HG02884 (cell line): ENCODE measurements around the gene SERPINE2.
A peak's percentile ranks its signal among the peaks of the same experiment; 100 is the strongest.

Source experiments
- ATAC-seq: cut with Tn5 transposase; IDR thresholded peaks from one replicate; pipeline ENCODE4 v1.9.1; 2021; ENCODE audit warnings: mild to moderate bottlenecking, moderate library complexity; ENCODE audit not compliant: unreplicated experiment

Gene SERPINE2

GRCh38 chr2:224055101-224055500 lies 16.0 kb upstream of the SERPINE2 start:
- no peak for ATAC-seq

- ATAC-seq = no peak
These were observed 7.7 kb upstream of the SERPINE2 start for GRCh38 chr2:224046752-224047151.

- ATAC-seq = no peak
These were observed 3.2 kb upstream of the SERPINE2 start for GRCh38 chr2:224042191-224042696.

DNA sequence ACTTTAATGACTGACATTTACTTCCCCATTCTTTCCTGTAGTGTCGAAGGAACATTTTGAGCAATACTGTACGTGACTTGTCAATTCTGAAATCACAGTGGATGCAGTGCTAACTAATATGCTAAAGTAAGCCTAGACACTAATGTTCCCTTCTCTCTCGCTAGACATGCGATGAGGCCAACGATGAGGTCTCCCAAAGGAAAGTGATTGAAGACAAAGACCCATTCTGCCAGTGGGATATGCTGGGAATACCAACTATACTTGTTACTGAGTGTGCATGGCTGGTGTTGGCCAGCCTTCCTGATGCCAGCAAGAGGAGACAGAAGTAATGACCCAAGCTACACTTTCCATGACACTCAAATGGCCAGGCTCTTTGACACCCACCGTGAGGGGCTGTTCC lies 2.5 kb upstream of the SERPINE2 start:
- no peak for ATAC-seq

DNA sequence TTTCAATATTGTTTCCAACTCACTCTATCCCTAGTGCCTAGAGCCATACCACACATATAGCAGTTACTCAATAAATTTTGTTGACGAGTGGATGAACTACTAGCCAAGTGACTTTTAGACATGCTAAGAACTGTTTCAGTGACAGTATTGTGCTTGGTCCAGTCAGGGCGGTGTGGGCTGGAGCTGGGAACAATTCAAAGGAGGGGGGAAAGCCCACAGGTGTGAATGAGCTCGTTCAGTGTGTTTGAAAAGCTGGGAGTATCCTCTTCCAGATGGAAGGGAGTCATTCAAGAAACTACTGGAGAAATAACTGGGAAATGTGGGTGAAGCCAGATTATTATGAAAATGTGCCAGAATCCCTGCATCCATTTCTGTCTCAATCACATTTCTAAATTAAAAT lies 1.7 kb upstream of the SERPINE2 start:
- no peak for ATAC-seq

GRCh38 chr2:224039770-224040440 lies 819 bp upstream of the SERPINE2 start:
- ATAC-seq = no peak

DNA sequence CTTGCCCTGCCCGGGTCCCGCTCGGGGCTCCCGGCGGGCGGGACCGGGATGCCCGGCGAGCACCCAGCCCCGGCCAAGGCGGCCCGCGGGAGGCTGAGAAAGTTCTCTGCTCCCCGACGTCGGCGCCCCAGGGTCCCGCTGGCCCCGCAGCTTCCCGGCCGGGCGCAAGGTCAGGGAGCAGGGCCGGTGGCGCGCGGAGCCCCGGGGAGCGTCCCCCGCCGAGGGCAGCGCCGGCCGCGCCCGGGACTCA lies 331 bp downstream of the SERPINE2 start:
- peak; percentile 32 for ATAC-seq

DNA sequence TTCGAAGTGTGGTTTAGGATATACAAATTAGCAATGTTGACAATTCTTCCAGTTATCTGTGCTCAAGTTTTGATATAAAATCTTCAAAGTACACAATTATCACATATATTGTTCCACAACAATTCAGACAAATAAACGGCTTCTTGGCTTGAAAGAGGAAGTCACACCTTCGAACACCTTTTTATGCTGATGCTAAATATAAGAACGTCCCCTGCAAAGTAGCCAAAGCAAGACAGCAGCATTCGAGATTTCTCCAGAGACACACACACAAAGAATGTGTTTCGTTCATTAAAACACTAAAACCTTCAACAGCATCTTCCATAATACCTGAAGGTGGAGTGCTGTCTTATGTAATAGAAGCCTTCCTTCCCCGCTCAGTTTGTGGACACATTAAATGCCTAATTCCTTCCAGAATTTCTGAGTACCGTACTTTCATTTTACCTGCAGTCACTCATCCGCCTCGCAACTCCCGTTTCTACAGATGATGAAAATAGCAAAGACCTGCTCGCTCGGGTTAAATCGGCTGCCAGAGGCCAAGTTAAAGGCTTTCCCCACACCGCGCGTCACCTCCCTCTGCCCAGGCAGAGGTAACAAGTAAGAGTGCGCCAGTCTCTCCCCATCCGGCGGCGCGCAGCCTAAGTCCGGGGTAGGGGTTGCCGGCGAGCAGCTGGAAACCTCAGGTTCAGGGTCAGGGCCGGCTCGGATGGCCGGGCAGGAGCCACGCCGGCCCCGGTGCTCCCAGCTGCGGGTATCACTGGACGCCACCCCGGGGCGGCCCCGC lies 847 bp downstream of the SERPINE2 start:
- ATAC-seq = peak; percentile 38

DNA sequence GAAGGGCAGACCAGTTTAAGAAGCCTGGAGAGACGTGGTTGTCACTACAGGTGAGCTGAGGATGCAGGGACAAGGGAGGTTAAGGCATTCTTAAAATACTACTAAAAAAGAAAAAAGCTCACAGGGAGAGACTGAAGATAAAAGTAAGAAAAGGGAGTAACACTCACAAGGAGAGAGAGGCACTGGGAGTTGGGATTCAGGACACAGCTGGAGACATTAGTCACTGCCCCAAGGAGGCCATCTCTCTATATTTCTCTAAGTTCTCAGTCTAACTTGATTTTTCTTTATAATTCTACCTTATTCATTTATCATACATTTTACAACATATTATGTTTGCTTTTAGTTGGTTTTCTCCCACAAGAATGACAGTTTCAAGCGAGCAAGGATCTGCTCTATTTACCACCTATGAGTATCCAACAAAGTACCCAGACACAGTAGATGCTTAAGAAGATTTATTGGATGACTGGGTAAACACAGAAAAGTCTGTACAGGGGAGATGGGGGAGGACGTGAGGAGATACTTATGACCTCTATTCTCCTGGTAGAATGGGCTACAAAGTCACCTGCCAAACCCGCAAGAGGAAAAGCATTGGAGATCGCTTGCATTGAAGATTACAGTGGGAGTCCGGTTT lies 2.2 kb downstream of the SERPINE2 start:
- ATAC-seq = no peak

DNA sequence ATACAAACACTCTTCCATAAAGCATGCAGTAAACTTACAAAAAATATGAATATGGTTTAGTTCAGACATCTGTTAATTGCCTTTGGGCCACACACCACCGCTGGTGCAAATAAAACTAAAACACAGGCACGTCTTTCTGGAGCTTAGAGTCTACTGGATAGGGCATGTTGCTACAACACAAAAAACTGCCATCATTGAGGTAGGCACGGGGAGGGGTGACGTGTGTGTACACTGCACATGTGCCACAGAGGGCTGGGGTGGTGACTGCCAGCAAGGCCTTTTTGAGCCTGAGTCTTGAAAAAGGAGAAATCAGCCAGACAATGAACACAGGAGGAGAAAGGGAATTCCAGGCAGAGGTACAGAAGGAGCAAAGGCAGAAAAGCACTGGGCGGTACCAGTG lies 5.1 kb downstream of the SERPINE2 start:
- ATAC-seq = no peak

GRCh38 chr2:224033601-224034000 lies 5.5 kb downstream of the SERPINE2 start:
- ATAC-seq = no peak

DNA sequence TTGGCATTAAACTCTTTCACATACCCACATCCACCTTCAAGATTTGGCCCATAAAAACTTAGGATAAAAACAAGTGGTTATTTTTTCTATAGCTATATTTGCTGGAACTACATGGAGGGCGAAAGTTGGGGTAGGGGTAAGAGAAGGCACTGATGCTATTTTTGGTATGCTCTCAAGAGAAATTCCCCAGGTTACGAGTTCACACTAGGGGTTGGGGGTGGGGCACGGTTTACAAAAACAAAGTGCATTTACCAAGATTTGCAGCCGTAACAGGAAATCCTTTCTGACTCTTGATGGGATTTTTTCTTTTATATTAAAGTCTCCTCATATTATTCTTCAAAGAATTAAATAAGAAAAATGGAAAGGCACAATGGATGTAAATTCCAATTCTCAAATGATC lies 6.8 kb downstream of the SERPINE2 start:
- ATAC-seq = no peak

GRCh38 chr2:224031358-224031970 lies 7.6 kb downstream of the SERPINE2 start:
- ATAC-seq = no peak

- no peak for ATAC-seq
These were observed 8.3 kb downstream of the SERPINE2 start for GRCh38 chr2:224030786-224031185.

DNA sequence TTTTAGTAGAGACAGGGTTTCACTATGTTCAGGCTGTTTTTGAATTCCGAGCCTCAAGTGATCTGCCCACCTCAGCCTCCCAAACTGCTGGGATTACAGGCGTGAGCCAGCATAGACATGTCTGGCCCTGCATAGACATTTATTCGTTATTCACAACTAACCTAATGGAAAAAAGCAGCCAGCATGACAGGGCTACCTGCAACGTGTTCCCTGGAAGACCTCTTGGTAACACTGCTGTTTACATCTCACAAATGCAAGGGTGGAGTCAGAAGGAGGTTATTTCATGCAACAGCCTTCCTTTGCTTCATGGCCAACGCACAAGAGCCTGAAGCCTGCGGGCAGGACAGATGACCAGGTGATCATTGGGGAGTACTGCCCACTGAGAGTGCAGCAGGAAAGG lies 9.2 kb downstream of the SERPINE2 start:
- no peak for ATAC-seq

DNA sequence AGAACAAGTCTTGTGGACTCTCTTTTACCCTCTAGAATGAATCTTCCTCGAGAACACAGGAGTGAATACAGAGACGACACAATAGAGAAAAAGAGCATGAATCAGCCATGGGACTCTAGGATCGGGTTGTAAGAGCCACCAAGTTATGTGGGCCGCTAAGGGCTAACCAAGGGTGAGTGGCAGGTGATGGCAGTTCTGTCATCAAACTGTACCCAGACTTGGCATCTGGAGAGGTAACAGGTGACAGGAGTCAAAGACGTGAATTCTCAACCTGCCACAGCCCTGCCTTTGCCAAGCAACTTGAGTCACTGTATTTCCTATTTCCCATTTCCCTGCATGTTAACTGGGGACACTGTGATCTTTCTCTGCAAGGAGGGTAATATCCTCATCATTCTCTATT lies 11.2 kb downstream of the SERPINE2 start:
- no peak for ATAC-seq

DNA sequence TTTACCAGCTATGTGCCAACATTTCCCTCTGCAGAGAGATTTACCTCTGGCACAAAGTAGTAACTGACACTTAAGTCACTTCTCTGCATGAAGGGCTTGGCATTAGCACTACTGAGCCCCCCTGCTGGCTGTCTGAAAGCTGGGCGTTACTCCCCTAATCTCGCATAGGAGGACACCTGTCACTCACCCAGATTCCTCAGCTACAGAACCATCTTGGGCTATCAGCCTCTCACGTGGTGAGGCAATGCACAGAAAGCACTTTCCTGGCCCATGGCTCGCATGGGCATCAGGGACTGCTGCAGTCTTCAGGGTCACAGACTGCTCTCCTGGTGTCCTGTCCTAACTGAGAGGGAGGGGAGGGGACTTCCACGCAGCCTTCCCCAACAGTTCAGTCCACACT lies 12.0 kb downstream of the SERPINE2 start:
- no peak for ATAC-seq

GRCh38 chr2:224025874-224026273 lies 13.2 kb downstream of the SERPINE2 start:
- peak; percentile 86 for ATAC-seq

- no peak for ATAC-seq
These were observed 14.8 kb downstream of the SERPINE2 start for GRCh38 chr2:224024270-224024669.

- ATAC-seq = no peak
These were observed 15.9 kb downstream of the SERPINE2 start for GRCh38 chr2:224023188-224023587.

GRCh38 chr2:224022486-224022885 lies 16.6 kb downstream of the SERPINE2 start:
- ATAC-seq = no peak

GRCh38 chr2:224020523-224020922 lies 18.6 kb downstream of the SERPINE2 start:
- ATAC-seq = no peak
